CD4-positive, alpha-beta T cell treated with Interleukin-6 for 4 hours (primary cell): ENCODE results near the gene PLVAP.
A peak's percentile ranks its signal among the peaks of the same experiment; 100 is the strongest.

Source experiments
- DNase-seq: peaks from one replicate; pipeline ENCODE4 v3.0.0-alpha.2; 2020; ENCODE audit warnings: mixed read lengths

PLVAP gene

DNA sequence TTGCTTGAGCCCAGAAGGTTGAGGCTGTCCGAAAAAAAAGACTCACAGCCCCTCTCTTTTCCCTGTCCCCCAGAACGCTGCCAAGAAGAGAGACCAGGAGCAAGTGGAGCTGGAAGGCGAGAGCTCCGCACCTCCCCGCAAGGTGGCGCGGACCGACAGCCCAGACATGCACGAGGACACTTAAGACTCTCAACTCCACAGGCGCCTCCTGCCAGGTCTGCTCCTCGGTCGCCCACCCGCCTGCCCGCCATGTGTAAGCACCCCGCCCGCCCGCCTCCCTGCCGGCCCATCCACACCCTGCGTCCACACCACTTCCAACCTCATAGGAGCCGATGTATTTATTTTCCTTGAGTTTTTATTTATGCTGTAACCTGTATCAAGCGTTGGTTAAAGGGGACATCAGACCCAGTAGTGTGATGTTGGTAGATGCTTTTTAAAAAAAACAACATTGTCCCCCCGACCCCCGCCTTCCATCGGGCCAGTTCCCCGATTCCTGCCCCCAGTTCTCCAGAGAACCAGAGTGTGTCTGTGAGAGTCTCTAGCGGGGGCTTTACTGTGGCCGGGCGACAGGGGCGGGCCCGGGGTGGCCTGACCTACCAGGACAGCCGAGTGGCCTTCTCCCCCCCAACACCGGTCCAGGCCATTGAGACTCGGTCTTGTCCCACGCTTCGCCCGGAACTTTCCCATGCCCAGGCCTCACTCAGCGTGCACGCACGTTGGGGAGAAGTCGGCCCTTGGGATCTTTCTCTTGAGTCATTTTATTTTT lies 57.5 kb downstream of the PLVAP start:
- no peak for DNase-seq

DNA sequence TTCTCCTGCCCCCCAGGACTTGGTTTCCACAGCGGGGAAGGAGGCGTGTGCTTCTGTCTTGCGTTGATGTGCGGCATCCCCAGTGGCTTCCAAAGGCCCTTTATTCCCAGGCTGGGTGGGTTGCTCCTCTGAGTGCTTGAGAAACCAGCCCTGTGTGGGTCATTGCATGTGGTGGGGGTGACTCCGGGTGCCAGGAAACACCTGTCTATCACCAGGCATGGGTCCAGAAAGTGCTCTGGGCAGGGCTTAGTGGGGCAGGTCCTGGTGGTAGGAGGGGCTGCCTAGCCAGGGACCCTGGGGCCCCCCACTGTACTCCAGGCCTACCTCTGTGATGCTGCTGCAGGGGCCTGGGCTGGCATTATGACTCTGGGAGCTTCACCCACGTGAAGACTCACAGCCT lies 58.2 kb downstream of the PLVAP start:
- DNase-seq, result no peak

- no peak for DNase-seq
Measured at GRCh38 chr19:17314007-17314593, 63.0 kb downstream of the PLVAP start.

GRCh38 chr19:17312189-17313113 lies 64.7 kb downstream of the PLVAP start:
- DNase-seq, result no peak

- DNase-seq, result no peak
Measured at GRCh38 chr19:17311455-17312188, 65.5 kb downstream of the PLVAP start.

- no peak for DNase-seq
Measured at GRCh38 chr19:17309965-17310461, 67.1 kb downstream of the PLVAP start.

DNA sequence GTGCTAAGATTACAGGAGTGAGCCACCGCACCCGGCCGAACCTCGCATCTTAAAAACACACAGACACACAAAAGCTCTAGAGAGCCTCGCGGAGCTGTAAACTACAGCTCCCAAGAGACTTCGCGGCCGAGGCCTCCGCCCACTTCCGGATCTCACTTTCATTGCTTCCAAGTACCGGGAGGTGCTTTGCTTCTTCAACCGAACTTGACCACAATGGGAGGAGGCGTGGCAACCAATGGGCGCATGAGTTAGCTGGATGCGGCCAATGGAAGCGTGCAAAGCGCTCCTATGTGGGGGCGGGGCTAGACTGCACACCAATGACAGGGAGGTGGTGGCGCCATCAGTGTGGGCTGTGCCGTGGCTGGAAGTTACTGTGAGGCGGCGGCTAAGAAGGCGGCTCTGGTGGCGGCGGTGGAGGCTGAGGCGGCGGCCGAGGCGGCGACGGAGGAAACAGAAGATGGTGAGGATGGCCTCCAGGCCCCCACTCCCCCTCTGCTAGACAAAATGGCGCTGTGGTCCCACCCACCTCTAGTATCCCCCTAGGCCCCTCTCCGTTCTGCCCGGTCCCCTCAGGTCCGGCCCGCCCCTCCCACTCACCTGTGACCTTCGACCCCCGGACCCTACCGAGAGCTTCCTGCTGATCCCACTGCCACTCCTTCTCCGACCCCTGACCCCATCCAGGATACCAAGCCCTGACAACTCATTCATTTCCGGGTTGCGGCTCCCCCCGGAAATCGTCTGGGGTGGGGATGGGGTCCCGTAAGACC lies 67.8 kb downstream of the PLVAP start, which contains the start of gene DDA1:
Gene DDA1, plus strand, starts transcription at position 366 of the 767 bp plus-strand sequence. Its CDS starts 92 bp downstream, at position 458.
- peak; percentile 100 for DNase-seq

- no peak for DNase-seq
Measured at GRCh38 chr19:17307876-17308377, 69.2 kb downstream of the PLVAP start.

DNA sequence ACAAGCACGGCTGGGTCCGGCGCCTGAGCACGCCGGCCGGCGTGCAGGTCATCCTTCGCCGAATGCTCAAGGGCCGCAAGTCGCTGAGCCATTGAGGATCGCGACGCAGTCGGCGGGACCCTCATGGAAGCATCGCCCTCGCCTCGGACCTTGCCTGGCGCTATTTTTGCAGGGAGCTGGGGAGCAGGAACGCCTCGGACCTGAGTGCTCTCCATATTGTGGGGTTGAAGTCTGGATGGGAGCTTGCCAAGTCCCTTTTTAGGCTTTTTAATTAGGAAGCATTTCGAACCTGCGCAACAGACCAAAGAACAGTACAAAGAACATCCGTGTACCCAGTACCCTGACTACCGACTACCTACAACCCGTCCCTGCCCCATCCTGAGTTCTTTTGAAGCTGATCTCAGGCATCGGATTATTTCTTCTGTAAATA lies 70.8 kb downstream of the PLVAP start:
- DNase-seq, result no peak

- DNase-seq, result peak; percentile 97
Measured at GRCh38 chr19:17305517-17306284, 71.4 kb downstream of the PLVAP start, which contains the start of gene MRPL34. Gene MRPL34 (plus strand): TSS chr19:17305872. CDS start chr19:17305893, 21 bp downstream.

- no peak for DNase-seq
Measured at GRCh38 chr19:17305216-17305516, 72.0 kb downstream of the PLVAP start.

DNA sequence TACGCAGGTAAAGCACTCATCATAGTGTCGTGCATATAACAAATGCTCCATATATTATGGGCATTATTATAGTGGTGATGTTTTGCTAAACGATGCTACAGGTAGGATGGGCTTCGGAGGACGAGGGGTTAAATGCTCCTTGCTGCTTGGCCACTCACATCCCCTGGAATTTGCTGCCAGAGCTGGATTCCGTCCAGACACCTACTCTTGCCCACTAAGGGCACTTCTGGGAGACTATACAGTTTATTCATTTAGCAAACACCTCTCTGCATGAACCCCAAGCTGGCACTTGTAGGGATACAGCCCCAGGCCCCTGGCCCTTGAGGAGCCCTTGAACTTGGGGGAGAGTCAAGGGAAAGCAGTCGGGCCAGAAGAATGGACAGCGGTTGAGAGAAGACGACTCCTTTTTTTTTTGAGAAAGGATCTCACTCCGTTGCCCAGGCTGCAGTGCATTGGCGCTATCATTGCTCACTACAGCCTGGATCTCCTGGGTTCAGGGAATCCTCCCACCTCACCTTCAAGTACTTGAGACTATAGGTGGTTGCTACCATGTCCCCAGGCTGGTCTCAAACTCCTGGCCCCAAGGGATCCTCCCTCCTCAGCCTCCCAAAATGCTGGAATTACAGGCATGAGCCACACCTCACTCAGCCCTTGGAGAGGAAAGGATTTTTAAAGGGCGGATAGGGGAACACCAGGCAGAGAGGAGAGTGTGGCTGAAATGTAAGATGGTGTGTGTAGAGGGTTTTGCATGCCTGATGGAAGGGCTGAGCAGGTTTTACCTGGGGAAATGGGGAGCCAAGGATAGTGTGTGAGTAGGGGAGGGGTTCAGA lies 72.5 kb downstream of the PLVAP start:
- no peak for DNase-seq

- no peak for DNase-seq
Measured at GRCh38 chr19:17303940-17304267, 73.2 kb downstream of the PLVAP start.

- peak; percentile 95 for DNase-seq
Measured at GRCh38 chr19:17303167-17303939, 73.8 kb downstream of the PLVAP start, which contains the start of gene ABHD8. Gene ABHD8 (minus strand): TSS chr19:17303425. CDS start chr19:17301616, 1,809 bp downstream.

DNA sequence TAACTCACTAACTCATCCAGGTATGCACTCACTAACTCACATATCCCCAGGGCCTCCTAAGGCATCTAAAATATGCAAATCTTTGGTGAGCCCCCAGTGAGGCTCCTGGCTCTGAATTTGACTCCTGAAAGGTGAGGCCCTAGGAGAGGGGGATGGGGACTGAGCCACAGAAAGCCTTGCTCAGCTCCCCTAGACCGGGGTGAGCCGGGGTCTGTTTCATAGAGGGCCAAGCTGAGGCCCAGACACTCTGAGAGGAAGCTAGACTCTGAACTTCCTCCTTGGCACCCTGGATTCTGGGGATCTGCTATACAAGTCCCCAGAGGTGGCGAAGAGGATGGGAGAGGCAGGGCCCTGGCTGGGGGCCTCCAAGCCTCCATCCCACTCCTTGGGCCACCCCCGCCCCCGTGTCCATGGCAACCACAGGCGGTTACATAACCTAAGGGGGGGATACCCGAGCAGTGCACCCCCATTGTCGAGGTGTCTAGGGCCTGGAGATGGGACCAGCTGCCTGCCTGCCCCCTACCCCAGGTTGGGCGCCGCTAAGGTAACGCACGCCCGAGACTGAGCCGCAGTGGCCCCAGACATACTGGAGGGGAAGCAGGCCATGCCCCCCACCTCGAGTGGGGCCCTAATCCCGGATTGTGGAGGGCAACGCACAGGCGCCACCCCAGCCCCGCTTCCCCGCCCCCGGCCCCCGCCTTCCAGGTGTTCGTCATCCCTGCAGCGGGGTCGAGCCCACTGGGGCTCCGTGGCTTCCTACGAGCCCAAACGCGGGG lies 74.6 kb downstream of the PLVAP start:
- DNase-seq, result peak; percentile 16
